HCT116 (cell line): Measurements from ENCODE around the gene SLC25A47. TPM values are rescaled to one million over a fixed set of nuclear protein-coding genes. Genes with fewer than 3 reads are reported as not detected.

Experiments used
- ATAC-seq: fragments of 200-7000 bp; cut with Tn5 transposase; 2 replicates; pipeline ENCODE4 v1.9.1; 2020; ENCODE audit warnings: mild to moderate bottlenecking, moderate library complexity
- BruUV-seq: library from RNA; stranded (reverse); fragments of 400-500 nt; replicated peaks from 2 replicates; lab custom pipeline; 2021; lab: Mats Ljungman, UMichigan
- CTCF ChIA-PET: fragments of 300-600 bp; sonication (Branson Sonifier 250); formaldehyde crosslinking; loops from one replicate; lab custom pipeline; 2021; ENCODE audit warnings: antibody characterized with exemption; lab: Charles Lee
- POLR2A ChIA-PET: fragments of 300-600, 350-600 bp; sonication (Branson Sonifier 250); formaldehyde crosslinking; loops from one replicate; lab custom pipeline; 2021; ENCODE audit warnings: antibody characterized with exemption; lab: Charles Lee
- RAD21 ChIA-PET, 2 experiments: fragments of 300-600 bp; sonication (Branson Sonifier 250); formaldehyde crosslinking; loops; one replicate each; lab custom pipeline; 2023; ENCODE audit warnings: low total read pairs in 2 of 2; ENCODE audit not compliant: uncharacterized antibody in 2 of 2, unreplicated experiment in 2 of 2, low non-redundant PET in 1 of 2; lab: Charles Lee
- DNase-seq: peaks from one replicate; pipeline ENCODE4 v3.0.0-alpha.2; 2010; ENCODE audit warnings: low read depth, low spot score
- H2AFZ ChIP-seq: fragments of 200-600 bp; shearing (Covaris generic), sonication (generic); 2 replicates; pipeline ENCODE4 v1.6.1; 2017; ENCODE audit warnings: low read depth, mixed run types, mixed read lengths, antibody characterized with exemption, low read length; ENCODE audit not compliant: poor library complexity, severe bottlenecking
- H3K27ac ChIP-seq: 2 replicates; pipeline ENCODE4 v1.5.1; 2012; ENCODE audit warnings: low read depth, low read length
- H3K27me3 ChIP-seq: fragments of 200-600 bp; sonication (generic); 2 replicates; pipeline ENCODE4 v1.6.1; 2016; ENCODE audit warnings: mixed run types, low read length, mixed read lengths; ENCODE audit not compliant: insufficient read depth
- H3K36me3 ChIP-seq, 2 experiments: fragments of 200-500 bp in 1 of 2; fragments of 200-600 bp in 1 of 2; sonication (Bioruptor generic) in 1 of 2; sonication (generic) in 1 of 2; 2 replicates each; pipeline versions ENCODE4 v1.5.1 to v1.6.1; 2014 to 2016; ENCODE audit warnings: low read length in 2 of 2, inconsistent platforms in 1 of 2, mixed read lengths in 1 of 2, mixed run types in 1 of 2; ENCODE audit not compliant: insufficient read depth in 2 of 2, control insufficient read depth in 1 of 2
- H3K4me1 ChIP-seq, 2 experiments: fragments of 200-600 bp in 1 of 2; sonication (generic) in 1 of 2; 2 replicates each; pipeline versions ENCODE4 v1.5.1 to v1.6.1; 2012 to 2017; ENCODE audit warnings: low read length in 2 of 2, inconsistent platforms in 1 of 2, mild to moderate bottlenecking in 1 of 2, mixed read lengths in 1 of 2, mixed run types in 1 of 2, moderate library complexity in 1 of 2; ENCODE audit not compliant: insufficient read depth in 2 of 2, control insufficient read depth in 1 of 2
- H3K4me2 ChIP-seq: fragments of 200-600 bp; sonication (generic); 2 replicates; pipeline ENCODE4 v1.6.1; 2017; ENCODE audit warnings: mixed run types, low read length, mixed read lengths
- H3K4me3 ChIP-seq, 2 experiments: fragments of 200-600 bp in 1 of 2; sonication (generic) in 1 of 2; replicated peaks in 1 of 2; 2 replicates each; pipeline ENCODE4 v1.5.1; 2011 to 2016; ENCODE audit warnings: low read length in 2 of 2, control low read depth in 1 of 2, low read depth in 1 of 2, mild to moderate bottlenecking in 1 of 2, mixed read lengths in 1 of 2, mixed run types in 1 of 2
- H3K79me2 ChIP-seq: fragments of 200-600 bp; sonication (generic); 2 replicates; pipeline ENCODE4 v1.6.1; 2017; ENCODE audit warnings: mild to moderate bottlenecking, mixed run types, low read length, moderate library complexity, mixed read lengths; ENCODE audit not compliant: insufficient read depth
- H3K9ac ChIP-seq: fragments of 200-600 bp; sonication (generic); 2 replicates; pipeline ENCODE4 v1.6.1; 2016; ENCODE audit warnings: low read length, mixed read lengths
- H3K9me2 ChIP-seq: fragments of 200-600 bp; sonication (generic), shearing (Covaris generic); 2 replicates; pipeline ENCODE4 v1.6.1; 2017; ENCODE audit warnings: mixed run types, mild to moderate bottlenecking, moderate library complexity; ENCODE audit not compliant: insufficient read depth
- H3K9me3 ChIP-seq, 2 experiments: fragments of 200-500 bp in 1 of 2; fragments of 200-600 bp in 1 of 2; sonication (Bioruptor generic) in 1 of 2; sonication (generic) in 1 of 2; 2 replicates each; pipeline ENCODE4 v1.6.1; 2014 to 2017; ENCODE audit warnings: low read length in 2 of 2, mixed read lengths in 2 of 2, inconsistent platforms in 1 of 2, low read depth in 1 of 2, mild to moderate bottlenecking in 1 of 2, mixed run types in 1 of 2, moderate library complexity in 1 of 2; ENCODE audit not compliant: control insufficient read depth in 1 of 2, insufficient read depth in 1 of 2
- H4K20me1 ChIP-seq: fragments of 200-600 bp; sonication (generic), shearing (Covaris generic); 2 replicates; pipeline ENCODE4 v1.6.1; 2017; ENCODE audit warnings: mixed run types, mild to moderate bottlenecking, moderate library complexity; ENCODE audit not compliant: insufficient read depth
- CBX3 ChIP-seq: IDR thresholded peaks from 2 replicates; pipeline ENCODE4 v1.6.1; 2012; ENCODE audit warnings: low read depth
- EGR1 ChIP-seq: IDR thresholded peaks from 2 replicates; pipeline ENCODE4 v1.6.1; 2012; ENCODE audit warnings: low read depth
- EZH2 ChIP-seq: fragments of 200-600 bp; sonication (generic); IDR thresholded peaks from 2 replicates; pipeline ENCODE4 v1.6.1; 2017; ENCODE audit warnings: antibody characterized with exemption, mixed run types
- FOSL1 ChIP-seq: IDR thresholded peaks from 2 replicates; pipeline ENCODE4 v1.6.1; 2012; ENCODE audit warnings: low read depth
- JUND ChIP-seq: IDR thresholded peaks from 2 replicates; pipeline ENCODE4 v1.6.1; 2012
- POLR2A ChIP-seq: IDR thresholded peaks from 2 replicates; pipeline ENCODE4 v1.7.0; 2011; ENCODE audit warnings: borderline replicate concordance; ENCODE audit not compliant: insufficient read depth, insufficient read length; ENCODE audit errors: extremely low read depth
- REST ChIP-seq: IDR thresholded peaks from 2 replicates; pipeline ENCODE4 v1.6.1; 2012; ENCODE audit warnings: low read depth
- SIN3A ChIP-seq: IDR thresholded peaks from 2 replicates; pipeline ENCODE4 v1.6.1; 2012; ENCODE audit warnings: low read depth
- SP1 ChIP-seq: IDR thresholded peaks from 2 replicates; pipeline ENCODE4 v1.6.1; 2012; ENCODE audit warnings: low read depth
- SRF ChIP-seq: IDR thresholded peaks from 2 replicates; pipeline ENCODE4 v1.6.1; 2012; ENCODE audit warnings: low read depth
- ZNF274 ChIP-seq: fragments of 200-500 bp; sonication (Bioruptor generic); IDR thresholded peaks from 2 replicates; pipeline ENCODE4 v1.6.1; 2014; ENCODE audit warnings: mild to moderate bottlenecking, low read depth, low read length, inconsistent platforms
- intact Hi-C: fragments of 100-400 bp; cut with micrococcal nuclease; formaldehyde crosslinking; loops from 2 replicates; pipeline ENCODE4 v1.10.0; 2022
- total RNA-seq: library from RNA; stranded (reverse); gene quantifications from one replicate; pipeline ENCODE4 v1.2.1, GENCODE V29; 2021; ENCODE audit not compliant: unreplicated experiment
- TF ChIP-seq, protein P1 (sequence below): IDR thresholded peaks from 2 replicates; pipeline ENCODE4 v1.6.1; 2012
- TF ChIP-seq, protein P2 (sequence below): IDR thresholded peaks from 2 replicates; pipeline ENCODE4 v1.6.1; 2012

The SLC25A47 gene
- total RNA-seq, 1 experiment from 2014 or later, result 0.17 TPM

- Histone ChIP-seq H4K20me1 (peaks cover 31% of the 10 kb centered on the region), H3K36me3 (peaks cover 13 to 14% of the 10 kb centered on the region in 2 experiments; a peak in 3 of 4 replicates), H3K9me2 (no peaks in the 10 kb centered on the region), H3K27ac (no peak overlapping the region), H2AFZ (no peak overlapping the region), H3K4me1 (peaks cover under 1 to 9% of the 10 kb centered on the region in 2 experiments; a peak in 2 of 4 replicates), H3K4me3 (no peak overlapping the region), H3K27me3 (no peaks in the 10 kb centered on the region), H3K79me2 (peaks cover 76% of the 10 kb centered on the region), H3K9ac (no peak overlapping the region), H3K4me2 (no peak overlapping the region), H3K9me3 (no peaks in the 10 kb centered on the region)
- BruUV-seq, result no TSS peak
- TF ChIP-seq, protein P1, sequence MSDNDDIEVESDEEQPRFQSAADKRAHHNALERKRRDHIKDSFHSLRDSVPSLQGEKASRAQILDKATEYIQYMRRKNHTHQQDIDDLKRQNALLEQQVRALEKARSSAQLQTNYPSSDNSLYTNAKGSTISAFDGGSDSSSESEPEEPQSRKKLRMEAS, result no peak
- TF ChIP-seq POLR2A, result no peak
- no peak for TF ChIP-seq FOSL1
- RAD21 ChIA-PET, result no interaction called here
- ATAC-seq (no peak), DNase-seq (no peak)
- CTCF ChIA-PET, result no interaction called here
- intact Hi-C loops, result no loop called here
- POLR2A ChIA-PET, result no interaction called here
Measured at GRCh38 chr14:100279563-100279962, 43.6 kb upstream of the SLC25A47 start.

DNA sequence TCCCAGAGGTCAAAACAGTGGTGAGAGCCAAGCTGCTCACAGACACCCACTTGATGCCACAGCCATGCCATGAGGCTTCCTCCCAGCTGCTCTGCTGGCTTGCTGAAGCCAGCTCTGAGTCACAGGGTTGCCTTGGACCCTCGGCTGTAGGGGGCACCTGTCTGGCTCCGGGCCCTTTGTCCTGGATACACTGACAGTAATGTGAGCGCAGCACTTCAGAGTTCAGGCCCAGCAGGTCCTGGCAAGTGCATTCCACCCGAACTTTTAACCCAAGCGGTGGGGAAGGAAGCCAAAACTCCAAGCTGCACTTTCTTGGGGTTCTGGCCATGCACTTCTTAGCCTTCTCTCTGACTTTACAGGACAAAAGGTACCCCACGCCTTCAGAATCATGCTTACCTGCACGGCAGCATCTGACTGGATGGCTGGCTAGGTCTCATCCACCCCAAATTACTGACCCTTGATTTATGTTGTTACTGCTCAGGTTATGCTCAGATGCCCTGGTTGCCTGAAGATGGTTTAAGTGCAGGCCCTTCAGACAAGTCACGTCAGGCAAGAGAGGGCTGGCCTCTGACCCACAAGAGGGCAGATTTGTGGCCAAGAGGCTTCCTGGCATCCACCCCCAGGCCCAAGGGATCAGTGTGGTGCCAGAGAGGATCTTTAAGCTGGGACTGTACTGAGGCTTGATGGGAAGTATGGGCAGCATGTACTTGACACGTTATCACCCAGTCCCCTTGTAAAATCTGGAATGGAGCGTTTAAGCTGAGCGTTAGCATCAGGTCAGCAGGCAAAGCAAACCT lies 41.7 kb upstream of the SLC25A47 start:
- Histone ChIP-seq H3K79me2 (peaks cover 61% of the 10 kb centered on the region), H3K9me2 (no peaks in the 10 kb centered on the region), H3K9me3 (no peaks in the 10 kb centered on the region), H3K27me3 (no peaks in the 10 kb centered on the region), H3K4me3 (no peak overlapping the region), H2AFZ (no peak overlapping the region), H3K9ac (no peak overlapping the region), H3K4me1 (peaks cover 5 to 26% of the 10 kb centered on the region in 2 experiments; a peak in 2 of 4 replicates), H4K20me1 (peaks cover 20% of the 10 kb centered on the region), H3K27ac (no peak overlapping the region), H3K4me2 (no peak overlapping the region), H3K36me3 (peaks cover 3 to 9% of the 10 kb centered on the region in 2 experiments; a peak in 3 of 4 replicates)
- BruUV-seq, result no TSS peak
- ChIA-PET RAD21 (no interaction called here), POLR2A (no interaction called here), CTCF (interaction anchor here (1.3 kb wide), 1 partner anchor 12 kb away, joined by 6 read pairs; no protein-coding TSS in a partner anchor)
- intact Hi-C loops, result no loop called here
- ATAC-seq (no peak), DNase-seq (no peak)
- TF ChIP-seq SRF (no peak), POLR2A (no peak), EGR1 (no peak), CBX3 (no peak), REST (no peak), EZH2 (no peak), FOSL1 (no peak), SIN3A (no peak), ZNF274 (no peak), SP1 (no peak), JUND (no peak)
- TF ChIP-seq, protein P1, result no peak
- TF ChIP-seq, protein P2, sequence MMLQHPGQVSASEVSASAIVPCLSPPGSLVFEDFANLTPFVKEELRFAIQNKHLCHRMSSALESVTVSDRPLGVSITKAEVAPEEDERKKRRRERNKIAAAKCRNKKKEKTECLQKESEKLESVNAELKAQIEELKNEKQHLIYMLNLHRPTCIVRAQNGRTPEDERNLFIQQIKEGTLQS, result no peak
